ENCODE results near the gene ERFL.

ERFL gene

GRCh38 chr19:41859618-41860418, 68.4 kb downstream of the ERFL start, which contains the start of gene RPS19:
TSS of gene RPS19 (plus strand) at chr19:41860255. CDS start at chr19:41860775, 520 bp downstream.
- peak; percentile 97 for DNase-seq (ENCODE audit: low read depth)

DNA sequence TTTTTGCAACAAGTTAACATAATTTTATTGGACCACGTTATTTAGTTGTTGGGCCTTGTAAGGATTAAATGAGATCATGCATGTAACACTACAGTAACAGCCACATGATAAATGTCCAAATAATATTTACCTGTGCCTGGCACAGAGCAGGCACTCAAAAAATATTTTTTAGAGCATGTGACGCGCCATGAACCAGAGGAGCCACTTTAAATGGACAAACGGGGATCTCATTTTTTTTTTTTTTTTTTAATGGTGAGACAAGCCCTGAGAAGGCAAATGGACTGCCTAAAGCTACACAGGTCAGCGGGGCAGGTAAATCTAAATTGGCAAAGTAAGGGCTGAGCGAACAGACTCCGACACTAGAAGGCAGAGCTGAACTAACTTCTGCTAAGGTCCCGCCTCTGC, 69.0 kb downstream of the ERFL start:
- no peak for DNase-seq (ENCODE audit: low read depth)
